Stimulated activated effector memory CD8-positive, alpha-beta T cell treated with anti-CD3 and anti-CD28 coated beads, Interleukin-12 subunit alpha, Interleukin-12 subunit beta, amount 100 ng/mL, for 72 hours (primary cell): ENCODE results near the gene PDCD10.

Source experiments
- ATAC-seq: fragments of 150-1000 bp; cut with Tn5 transposase; 2 replicates; pipeline ENCODE4 v1.10.0; 2021
- DNase-seq, 2 donors: peaks; one replicate each; pipeline ENCODE4 v3.0.0; 2021 to 2022; ENCODE audit warnings: low spot score in 2 of 2
- H3K27ac Mint-ChIP-seq: one replicate; pipeline ENCODE4 v1.8.0; 2022; ENCODE audit warnings: mild to moderate bottlenecking, mixed read lengths
- H3K36me3 Mint-ChIP-seq: one replicate; pipeline ENCODE4 v1.8.0; 2022; ENCODE audit warnings: mild to moderate bottlenecking, mixed read lengths
- H3K4me1 Mint-ChIP-seq: one replicate; pipeline ENCODE4 v1.8.0; 2022; ENCODE audit warnings: mixed read lengths
- H3K4me3 Mint-ChIP-seq: one replicate; pipeline ENCODE4 v1.8.0; 2022; ENCODE audit warnings: mild to moderate bottlenecking, mixed read lengths
- H3K9me3 Mint-ChIP-seq: one replicate; pipeline ENCODE4 v1.8.0; 2022; ENCODE audit warnings: mixed read lengths

Gene PDCD10

GRCh38 chr3:167734498-167735232, at the start of gene PDCD10:
Gene PDCD10, minus strand, starts transcription at chr3:167734892. Its CDS starts 14,735 bp downstream, at chr3:167720157.
- peaks cover 9% of the 10 kb centered on the region for H3K36me3 Mint-ChIP-seq
- ATAC-seq (peak; percentile 92), DNase-seq (peak; percentile 86 to 96)
- peaks cover 27% of the 10 kb centered on the region for H3K4me1 Mint-ChIP-seq
- H3K9me3 Mint-ChIP-seq, result no peaks in the 10 kb centered on the region
- H3K27ac Mint-ChIP-seq, result no peak within 1 kb of the TSS
- no peak within 1 kb of the TSS for H3K4me3 Mint-ChIP-seq

- H3K9me3 Mint-ChIP-seq, result no peaks in the 10 kb centered on the region
- no peaks in the 10 kb centered on the region for H3K36me3 Mint-ChIP-seq
- ATAC-seq (no peak), DNase-seq (no peak)
- no peaks in the 10 kb centered on the region for H3K4me1 Mint-ChIP-seq
- H3K4me3 Mint-ChIP-seq, result no peak overlapping the region
- H3K27ac Mint-ChIP-seq, result no peak overlapping the region
Measured at GRCh38 chr3:167783781-167784180, 49.1 kb upstream of the PDCD10 start.

GRCh38 chr3:167780214-167780883, 45.7 kb upstream of the PDCD10 start:
- no peak overlapping the region for H3K27ac Mint-ChIP-seq
- no peaks in the 10 kb centered on the region for H3K4me1 Mint-ChIP-seq
- no peaks in the 10 kb centered on the region for H3K36me3 Mint-ChIP-seq
- ATAC-seq (no peak), DNase-seq (no peak)
- no peaks in the 10 kb centered on the region for H3K9me3 Mint-ChIP-seq
- no peak overlapping the region for H3K4me3 Mint-ChIP-seq

- Mint-ChIP-seq H3K36me3 (no peaks in the 10 kb centered on the region), H3K27ac (no peak overlapping the region), H3K9me3 (no peaks in the 10 kb centered on the region), H3K4me1 (no peaks in the 10 kb centered on the region), H3K4me3 (no peak overlapping the region)
- DNase-seq (no peak), ATAC-seq (no peak)
Measured at GRCh38 chr3:167777356-167777755, 42.7 kb upstream of the PDCD10 start.

GRCh38 chr3:167776066-167776685, 41.5 kb upstream of the PDCD10 start:
- ATAC-seq, result no peak

GRCh38 chr3:167773584-167773983, 38.9 kb upstream of the PDCD10 start:
- H3K4me1 Mint-ChIP-seq, result no peaks in the 10 kb centered on the region
- no peaks in the 10 kb centered on the region for H3K36me3 Mint-ChIP-seq
- H3K9me3 Mint-ChIP-seq, result no peaks in the 10 kb centered on the region
- DNase-seq, result no peak
- no peak overlapping the region for H3K27ac Mint-ChIP-seq
- H3K4me3 Mint-ChIP-seq, result no peak overlapping the region
- ATAC-seq, result no peak

More at GRCh38 chr3:167776066-167776685, 41.5 kb upstream of the PDCD10 start:
- Mint-ChIP-seq H3K36me3 (no peaks in the 10 kb centered on the region), H3K9me3 (no peaks in the 10 kb centered on the region), H3K27ac (no peak overlapping the region), H3K4me1 (no peaks in the 10 kb centered on the region), H3K4me3 (no peak overlapping the region)
- DNase-seq, result no peak

- no peaks in the 10 kb centered on the region for H3K36me3 Mint-ChIP-seq
- no peak for DNase-seq
- no peaks in the 10 kb centered on the region for H3K4me1 Mint-ChIP-seq
- no peaks in the 10 kb centered on the region for H3K9me3 Mint-ChIP-seq
- ATAC-seq, result no peak
- H3K4me3 Mint-ChIP-seq, result no peak overlapping the region
- H3K27ac Mint-ChIP-seq, result no peak overlapping the region
Measured at GRCh38 chr3:167772992-167773391, 38.3 kb upstream of the PDCD10 start.

- no peaks in the 10 kb centered on the region for H3K9me3 Mint-ChIP-seq
- no peak overlapping the region for H3K27ac Mint-ChIP-seq
- H3K4me1 Mint-ChIP-seq, result peaks cover 6% of the 10 kb centered on the region
- H3K4me3 Mint-ChIP-seq, result no peak overlapping the region
- DNase-seq (no peak), ATAC-seq (no peak)
- no peaks in the 10 kb centered on the region for H3K36me3 Mint-ChIP-seq
Measured at GRCh38 chr3:167762296-167762695, 27.6 kb upstream of the PDCD10 start.

- ATAC-seq (no peak), DNase-seq (no peak)
- Mint-ChIP-seq H3K4me3 (no peak overlapping the region), H3K4me1 (peaks cover 6% of the 10 kb centered on the region), H3K36me3 (no peaks in the 10 kb centered on the region), H3K27ac (no peak overlapping the region), H3K9me3 (no peaks in the 10 kb centered on the region)
Measured at GRCh38 chr3:167761302-167761701, 26.6 kb upstream of the PDCD10 start.

GRCh38 chr3:167754049-167754448, 19.4 kb upstream of the PDCD10 start:
- no peak overlapping the region for H3K4me3 Mint-ChIP-seq
- no peaks in the 10 kb centered on the region for H3K36me3 Mint-ChIP-seq
- no peak overlapping the region for H3K27ac Mint-ChIP-seq
- H3K4me1 Mint-ChIP-seq, result peaks cover 6% of the 10 kb centered on the region
- ATAC-seq, result no peak
- DNase-seq, result no peak
- no peaks in the 10 kb centered on the region for H3K9me3 Mint-ChIP-seq

GRCh38 chr3:167750272-167750971, 15.7 kb upstream of the PDCD10 start:
- H3K4me3 Mint-ChIP-seq, result no peak overlapping the region
- H3K9me3 Mint-ChIP-seq, result no peaks in the 10 kb centered on the region
- no peak overlapping the region for H3K27ac Mint-ChIP-seq
- H3K4me1 Mint-ChIP-seq, result peaks cover 6% of the 10 kb centered on the region
- DNase-seq (no peak), ATAC-seq (peak; percentile 70)
- no peaks in the 10 kb centered on the region for H3K36me3 Mint-ChIP-seq

GRCh38 chr3:167749728-167750127, 15.0 kb upstream of the PDCD10 start:
- ATAC-seq, result no peak
- H3K4me1 Mint-ChIP-seq, result peaks cover 6% of the 10 kb centered on the region

GRCh38 chr3:167749209-167749608, 14.5 kb upstream of the PDCD10 start:
- H3K36me3 Mint-ChIP-seq, result no peaks in the 10 kb centered on the region
- H3K4me1 Mint-ChIP-seq, result peaks cover 6% of the 10 kb centered on the region
- no peak overlapping the region for H3K27ac Mint-ChIP-seq
- H3K9me3 Mint-ChIP-seq, result no peaks in the 10 kb centered on the region
- no peak overlapping the region for H3K4me3 Mint-ChIP-seq
- ATAC-seq, result no peak
- no peak for DNase-seq

More at GRCh38 chr3:167749728-167750127, 15.0 kb upstream of the PDCD10 start:
- Mint-ChIP-seq H3K36me3 (no peaks in the 10 kb centered on the region), H3K9me3 (no peaks in the 10 kb centered on the region), H3K4me3 (no peak overlapping the region), H3K27ac (no peak overlapping the region)
- DNase-seq, result no peak

GRCh38 chr3:167743799-167744198, 9.1 kb upstream of the PDCD10 start:
- H3K4me3 Mint-ChIP-seq, result no peak overlapping the region
- no peak for DNase-seq
- H3K36me3 Mint-ChIP-seq, result no peaks in the 10 kb centered on the region

GRCh38 chr3:167742338-167742737, 7.6 kb upstream of the PDCD10 start:
- ATAC-seq, result no peak
- H3K27ac Mint-ChIP-seq, result no peak overlapping the region

More at GRCh38 chr3:167743799-167744198, 9.1 kb upstream of the PDCD10 start:
- no peaks in the 10 kb centered on the region for H3K4me1 Mint-ChIP-seq
- H3K27ac Mint-ChIP-seq, result no peak overlapping the region
- no peak for ATAC-seq
- no peaks in the 10 kb centered on the region for H3K9me3 Mint-ChIP-seq

More at GRCh38 chr3:167742338-167742737, 7.6 kb upstream of the PDCD10 start:
- Mint-ChIP-seq H3K9me3 (no peaks in the 10 kb centered on the region), H3K4me3 (no peak overlapping the region), H3K36me3 (no peaks in the 10 kb centered on the region), H3K4me1 (no peaks in the 10 kb centered on the region)
- DNase-seq, result no peak
